Peyer's patch (tissue), 4 donors: Measurements from ENCODE around the gene UTP4. TPM values are rescaled to one million over a fixed set of nuclear protein-coding genes. Genes with fewer than 3 reads are reported as not detected.

Experiments used
- DNase-seq, 3 donors: peaks; one replicate each; pipeline ENCODE4 v3.0.0-alpha.2; 2017 to 2019
- H3K27ac ChIP-seq, 4 donors: fragments of 200-600 bp; sonication (generic); one replicate each; pipeline ENCODE4 v1.5.1; 2016 to 2019
- H3K27me3 ChIP-seq, 2 donors: fragments of 200-600 bp; sonication (generic); one replicate each; pipeline ENCODE4 v1.5.1; 2019
- H3K36me3 ChIP-seq, 3 donors: fragments of 200-600 bp; sonication (generic); one replicate each; pipeline ENCODE4 v1.5.1; 2016 to 2019
- H3K4me1 ChIP-seq, 4 donors: fragments of 200-600 bp; sonication (generic); one replicate each; pipeline ENCODE4 v1.5.1; 2016 to 2019
- H3K4me3 ChIP-seq, 4 donors: fragments of 200-600 bp; sonication (generic); 1 replicate in 3 of 4; 2 replicates in 1 of 4; pipeline ENCODE4 v1.5.1; 2016 to 2019; ENCODE audit warnings: mild to moderate bottlenecking in 1 of 4
- H3K9me3 ChIP-seq, 4 donors: fragments of 200-600 bp; sonication (generic); one replicate each; pipeline ENCODE4 v1.5.1; 2016 to 2019; ENCODE audit warnings: mild to moderate bottlenecking in 1 of 4
- POLR2A ChIP-seq, 2 donors: fragments of 450-650 bp; IDR thresholded peaks; one replicate each; pipeline ENCODE4 v1.5.1; 2017; ENCODE audit warnings: antibody characterized with exemption in 2 of 2, mild to moderate bottlenecking in 2 of 2, moderate library complexity in 2 of 2
- total RNA-seq, 4 donors: library from RNA; depleted of rRNA; stranded (reverse); fragments of >200 nt; gene quantifications; one replicate each; pipeline ENCODE4 v1.1.0, GENCODE V29; 2016
- TF ChIP-seq, protein P1 (sequence below), 6 experiments: fragments of 450-650 bp in 4 of 6; fragments of 200-600 bp in 2 of 6; sonication (generic) in 1 of 6; IDR thresholded peaks; one replicate each; pipeline ENCODE4 v1.5.1; 2017 to 2019; ENCODE audit warnings: antibody characterized with exemption in 6 of 6, mild to moderate bottlenecking in 3 of 6, moderate library complexity in 1 of 6

Gene UTP4
- total RNA-seq, 4 donors from 2014 or later: 8.9 to 19.4 (median 13.1) TPM

DNA sequence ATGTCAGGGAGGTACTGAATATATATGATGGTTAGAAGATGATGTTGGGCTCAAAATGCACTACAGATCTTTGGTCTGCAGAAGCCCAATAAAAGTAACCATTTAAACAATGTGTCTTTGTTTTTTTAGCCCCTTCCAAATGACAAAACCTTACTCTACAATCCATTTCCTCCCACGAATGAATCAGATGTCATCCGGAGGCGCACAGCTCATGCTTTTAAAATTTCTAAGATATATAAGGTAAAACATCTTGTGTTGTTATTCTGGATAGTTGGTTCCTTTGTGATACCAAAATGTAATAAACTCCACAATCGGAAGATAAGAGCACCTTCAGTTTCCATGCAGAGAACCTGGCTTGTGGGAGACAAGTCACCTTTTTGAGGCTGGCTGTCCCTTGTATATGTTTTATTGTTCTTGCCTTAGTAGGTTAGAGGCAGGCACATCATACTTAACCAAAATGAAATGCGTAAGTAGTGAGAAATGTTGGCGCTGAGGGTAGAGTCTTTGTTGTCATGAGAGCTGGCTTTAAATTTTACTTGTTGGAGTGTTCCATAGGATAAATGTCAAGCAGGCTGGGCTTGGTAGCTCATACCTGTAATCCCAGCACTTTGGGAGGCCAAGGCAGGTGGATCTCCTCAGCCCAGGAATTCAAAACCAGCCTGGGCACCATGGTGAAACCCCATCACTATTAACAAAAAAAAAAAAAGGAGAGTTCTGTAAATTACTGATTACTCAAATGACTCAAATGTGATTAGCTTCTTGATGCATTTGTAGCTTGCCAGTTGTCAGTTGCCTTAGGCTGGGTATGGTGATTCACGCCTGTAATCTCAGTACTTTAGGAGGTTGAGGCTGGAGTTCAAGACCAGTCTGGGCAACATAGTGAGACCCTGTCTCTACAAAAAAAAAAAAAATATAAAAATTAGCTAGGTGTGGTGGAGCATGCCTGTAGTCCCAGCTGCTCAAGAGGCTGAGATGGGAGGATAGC lies 34.8 kb downstream of the UTP4 start:
- no peak for DNase-seq

DNA sequence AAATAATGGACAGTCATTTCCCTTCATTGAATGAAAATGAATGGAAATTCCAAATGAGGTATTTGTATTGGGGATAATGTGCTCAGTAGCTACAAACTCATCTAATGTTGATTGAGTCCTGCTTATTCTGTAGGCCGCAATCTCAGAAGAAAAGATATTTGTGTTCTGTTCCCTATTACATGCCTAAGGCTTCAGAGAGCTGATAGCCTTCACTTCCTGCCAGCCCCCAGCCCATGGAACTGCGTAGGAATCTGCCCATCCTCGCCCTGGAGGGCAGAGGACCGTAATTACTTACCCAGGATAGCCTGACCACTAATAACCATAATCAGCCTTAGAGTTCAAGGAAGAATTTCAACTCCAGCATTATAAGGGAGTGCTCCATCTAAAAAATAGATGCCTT lies 36.6 kb downstream of the UTP4 start:
- Histone ChIP-seq H3K9me3 (no peaks in the 10 kb centered on the region), H3K36me3 (peaks cover 0 to 34% (median 0%) of the 10 kb centered on the region in 3 donors), H3K4me3 (no peak overlapping the region), H3K27me3 (no peaks in the 10 kb centered on the region), H3K27ac (no peak overlapping the region), H3K4me1 (peaks cover 0 to 8% (median 0%) of the 10 kb centered on the region in 4 donors)
- no peak for DNase-seq
- TF ChIP-seq, protein P1, sequence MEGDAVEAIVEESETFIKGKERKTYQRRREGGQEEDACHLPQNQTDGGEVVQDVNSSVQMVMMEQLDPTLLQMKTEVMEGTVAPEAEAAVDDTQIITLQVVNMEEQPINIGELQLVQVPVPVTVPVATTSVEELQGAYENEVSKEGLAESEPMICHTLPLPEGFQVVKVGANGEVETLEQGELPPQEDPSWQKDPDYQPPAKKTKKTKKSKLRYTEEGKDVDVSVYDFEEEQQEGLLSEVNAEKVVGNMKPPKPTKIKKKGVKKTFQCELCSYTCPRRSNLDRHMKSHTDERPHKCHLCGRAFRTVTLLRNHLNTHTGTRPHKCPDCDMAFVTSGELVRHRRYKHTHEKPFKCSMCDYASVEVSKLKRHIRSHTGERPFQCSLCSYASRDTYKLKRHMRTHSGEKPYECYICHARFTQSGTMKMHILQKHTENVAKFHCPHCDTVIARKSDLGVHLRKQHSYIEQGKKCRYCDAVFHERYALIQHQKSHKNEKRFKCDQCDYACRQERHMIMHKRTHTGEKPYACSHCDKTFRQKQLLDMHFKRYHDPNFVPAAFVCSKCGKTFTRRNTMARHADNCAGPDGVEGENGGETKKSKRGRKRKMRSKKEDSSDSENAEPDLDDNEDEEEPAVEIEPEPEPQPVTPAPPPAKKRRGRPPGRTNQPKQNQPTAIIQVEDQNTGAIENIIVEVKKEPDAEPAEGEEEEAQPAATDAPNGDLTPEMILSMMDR (IDR thresholded peaks at IDR 0.05): no peak
- no peak for TF ChIP-seq POLR2A (IDR thresholded peaks at IDR 0.05)

More for the DNA sequence above, 34.8 kb downstream of the UTP4 start:
- H3K27me3 ChIP-seq: no peaks in the 10 kb centered on the region
- H3K4me3 ChIP-seq: no peak overlapping the region
- peaks cover 0 to 44% (median 0%) of the 10 kb centered on the region in 3 donors for H3K36me3 ChIP-seq
- no peaks in the 10 kb centered on the region for H3K9me3 ChIP-seq
- H3K27ac ChIP-seq: no peak overlapping the region
- H3K4me1 ChIP-seq: peaks cover 0 to 7% (median 0%) of the 10 kb centered on the region in 4 donors
- TF ChIP-seq, protein P1 (IDR thresholded peaks at IDR 0.05): no peak
- TF ChIP-seq POLR2A (IDR thresholded peaks at IDR 0.05): no peak

DNA sequence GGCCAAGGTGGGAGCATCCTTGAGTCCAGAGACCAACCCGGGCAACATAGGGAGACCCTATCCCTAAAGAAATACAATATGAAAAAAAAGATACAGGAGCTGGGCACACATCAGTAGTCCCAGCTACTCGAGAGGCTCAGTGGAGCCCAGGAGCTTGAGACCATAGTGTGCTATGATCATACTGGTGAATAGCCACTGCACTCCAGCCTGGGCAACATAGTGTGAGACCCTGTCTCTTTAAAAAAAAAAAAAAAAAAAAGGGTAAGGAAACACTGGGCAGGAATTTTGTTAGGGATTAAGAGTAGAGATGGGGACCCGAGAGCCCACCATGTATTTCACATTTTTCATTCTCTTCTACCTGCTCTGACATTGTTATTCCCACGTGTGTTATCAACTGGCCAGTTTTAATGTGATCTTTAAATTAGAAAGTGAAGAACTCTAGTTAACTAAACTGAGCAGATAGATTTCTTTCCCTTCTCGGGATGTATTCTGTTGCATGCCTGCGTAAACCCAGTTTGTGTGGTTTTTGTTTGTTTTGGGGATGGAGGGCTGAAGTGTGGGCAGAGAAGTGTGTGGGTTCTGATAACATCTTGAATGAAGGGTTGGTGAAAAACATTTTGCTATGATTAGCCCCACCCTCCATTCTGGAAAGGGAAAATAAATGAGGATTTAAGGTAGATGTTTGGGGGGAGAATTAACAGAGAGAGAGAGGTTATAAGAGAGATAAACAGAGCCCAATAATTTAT lies 37.3 kb downstream of the UTP4 start:
- Histone ChIP-seq H3K4me1 (peaks cover 0 to 14% (median 0%) of the 10 kb centered on the region in 4 donors), H3K36me3 (peaks cover 0 to 30% (median 0%) of the 10 kb centered on the region in 3 donors), H3K9me3 (no peaks in the 10 kb centered on the region), H3K27ac (no peak overlapping the region), H3K27me3 (no peaks in the 10 kb centered on the region), H3K4me3 (no peak overlapping the region)
- no peak for DNase-seq
- TF ChIP-seq, protein P1 (IDR thresholded peaks at IDR 0.05): no peak
- no peak for TF ChIP-seq POLR2A (IDR thresholded peaks at IDR 0.05)

DNA sequence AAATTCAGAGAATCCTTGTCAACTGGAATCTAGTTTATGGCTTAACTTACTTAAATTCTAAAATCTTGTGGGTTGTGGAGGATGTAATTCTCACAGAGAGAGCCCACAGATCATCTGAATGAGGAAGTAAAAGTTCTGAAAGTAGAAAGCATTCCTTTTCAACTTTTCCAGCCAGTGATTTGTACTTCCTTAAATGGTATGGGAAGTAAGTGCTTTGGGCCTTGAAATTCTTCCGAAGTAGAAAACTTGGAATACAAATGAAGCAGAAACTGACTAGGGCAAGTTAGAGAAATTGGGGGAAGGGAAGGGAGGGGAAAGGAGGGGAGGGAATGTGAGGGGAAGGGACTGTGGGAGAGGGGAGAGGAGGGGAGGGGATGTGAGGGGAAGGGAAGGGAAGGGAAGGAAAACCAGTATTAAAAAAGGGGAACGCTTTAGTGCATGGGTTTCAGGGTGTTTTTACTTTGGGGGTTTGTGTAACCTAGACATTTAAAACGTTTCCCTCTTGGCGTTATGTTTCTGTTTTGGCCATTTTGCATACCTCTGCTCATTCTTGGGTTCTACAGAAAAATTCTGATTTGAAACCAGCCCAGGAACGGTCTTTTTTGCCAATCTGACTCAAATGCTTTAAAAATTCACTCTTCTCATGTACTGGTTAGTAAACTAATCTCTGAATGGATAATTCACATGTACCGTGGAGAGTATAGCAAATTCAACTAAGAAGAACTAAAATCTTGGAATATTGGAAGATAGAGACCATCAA lies 39.1 kb downstream of the UTP4 start:
- peak overlapping the region; percentile 21 to 94 (median 54) for H3K27ac ChIP-seq

More for the DNA sequence above, 39.1 kb downstream of the UTP4 start:
- Histone ChIP-seq H3K27me3 (no peaks in the 10 kb centered on the region), H3K4me1 (peaks cover 0 to 14% (median 0%) of the 10 kb centered on the region in 4 donors), H3K9me3 (no peaks in the 10 kb centered on the region), H3K4me3 (no peak overlapping the region), H3K36me3 (peaks cover 0 to 15% (median 0%) of the 10 kb centered on the region in 3 donors)
- TF ChIP-seq POLR2A (IDR thresholded peaks at IDR 0.05): no peak
- TF ChIP-seq, protein P1 (IDR thresholded peaks at IDR 0.05): no peak
- DNase-seq: no peak
